HepG2 (cell line): ENCODE data around the gene ZNF75A. TPM values are rescaled to one million over a fixed set of nuclear protein-coding genes. Genes with fewer than 3 reads are reported as not detected.
A peak's percentile ranks its signal among the peaks of the same experiment; 100 is the strongest.

Source experiments
- BCL6 ChIP-seq: IDR thresholded peaks from 2 replicates; pipeline ENCODE4 v1.6.1; 2016; ENCODE audit warnings: missing genetic modification reagents, missing compliant biosample characterization
- CHD2 ChIP-seq: IDR thresholded peaks from 2 replicates; pipeline ENCODE4 v1.6.1; 2011; ENCODE audit warnings: low read depth, low read length, improper control_type of control experiment
- CREB1 ChIP-seq, 2 experiments: fragments of 450-650 bp in 1 of 2; IDR thresholded peaks; 2 replicates each; pipeline ENCODE4 v1.6.1; 2016 to 2017; ENCODE audit warnings: control low read depth in 1 of 2, mild to moderate bottlenecking in 1 of 2, missing compliant biosample characterization in 1 of 2, missing genetic modification characterization in 1 of 2
- DNMT3B ChIP-seq: conservative IDR thresholded peaks from 2 replicates; pipeline ENCODE4 v1.6.1; 2016; ENCODE audit warnings: missing biosample characterization, control low read depth
- FOXP1 ChIP-seq, 2 experiments: fragments of 450-650 bp in 1 of 2; IDR thresholded peaks; 2 replicates each; pipeline ENCODE4 v1.6.1; 2017 to 2018; ENCODE audit warnings: antibody characterized with exemption in 1 of 2
- GATAD2A ChIP-seq: IDR thresholded peaks from 2 replicates; pipeline ENCODE4 v1.6.1; 2016
- KAT8 ChIP-seq: IDR thresholded peaks from 2 replicates; pipeline ENCODE4 v1.6.1; 2016; ENCODE audit warnings: missing genetic modification reagents, missing compliant biosample characterization
- KDM2A ChIP-seq: sonication (generic); formaldehyde crosslinking; IDR thresholded peaks from 2 replicates; pipeline ENCODE4 v1.4.0; 2020; ENCODE audit warnings: low read depth, missing genetic modification reagents, borderline replicate concordance
- MED1 ChIP-seq: sonication (generic); formaldehyde crosslinking; IDR thresholded peaks from 2 replicates; pipeline ENCODE4 v1.4.0; 2020; ENCODE audit warnings: missing genetic modification reagents
- MNT ChIP-seq: fragments of 450-650 bp; IDR thresholded peaks from 2 replicates; pipeline ENCODE4 v1.6.1; 2016
- NR3C1 ChIP-seq: sonication (generic); formaldehyde crosslinking; IDR thresholded peaks from 2 replicates; pipeline ENCODE4 v1.4.0; 2020; ENCODE audit warnings: missing genetic modification reagents
- PATZ1 ChIP-seq: sonication (generic); formaldehyde crosslinking; IDR thresholded peaks from 2 replicates; pipeline ENCODE4 v1.4.0; 2020; ENCODE audit warnings: missing genetic modification reagents
- RAD21 ChIP-seq: fragments of 450-650 bp; formaldehyde crosslinking; IDR thresholded peaks from 2 replicates; pipeline ENCODE4 v1.5.0; 2020; ENCODE audit warnings: mild to moderate bottlenecking
- RFXANK ChIP-seq: IDR thresholded peaks from 2 replicates; pipeline ENCODE4 v1.6.1; 2016
- THAP11 ChIP-seq: IDR thresholded peaks from 2 replicates; pipeline ENCODE4 v1.6.1; 2016; ENCODE audit warnings: missing biosample characterization, missing genetic modification reagents
- XRCC5 ChIP-seq: fragments of 200-400 bp; formaldehyde crosslinking; optimal IDR thresholded peaks from 2 replicates; pipeline ENCODE3; 2017; ENCODE audit warnings: mild to moderate bottlenecking, low read length
- ZBTB42 ChIP-seq: sonication (generic); formaldehyde crosslinking; IDR thresholded peaks from 2 replicates; pipeline ENCODE4 v1.5.0; 2020; ENCODE audit warnings: mild to moderate bottlenecking, missing genetic modification reagents
- ZFP36L2 ChIP-seq: sonication (generic); formaldehyde crosslinking; IDR thresholded peaks from 2 replicates; pipeline ENCODE4 v1.4.0; 2020; ENCODE audit warnings: missing genetic modification reagents
- ZNF513 ChIP-seq: sonication (generic); formaldehyde crosslinking; conservative IDR thresholded peaks from 2 replicates; pipeline ENCODE4 v1.5.0; 2020; ENCODE audit warnings: missing genetic modification reagents
- ZNF775 ChIP-seq: sonication (generic); formaldehyde crosslinking; IDR thresholded peaks from 2 replicates; pipeline ENCODE4 v1.4.0; 2020; ENCODE audit warnings: missing genetic modification reagents, mild to moderate bottlenecking, moderate library complexity, borderline replicate concordance
- ZNF788 ChIP-seq: sonication (generic); formaldehyde crosslinking; IDR thresholded peaks from 2 replicates; pipeline ENCODE4 v1.5.0; 2020; ENCODE audit warnings: mild to moderate bottlenecking, missing genetic modification reagents, borderline replicate concordance
- ZSCAN20 ChIP-seq: sonication (generic); formaldehyde crosslinking; IDR thresholded peaks from 2 replicates; pipeline ENCODE4 v1.4.0; 2020; ENCODE audit warnings: missing genetic modification reagents, mild to moderate bottlenecking, borderline replicate concordance
- polyA plus RNA-seq, 8 experiments: library from polyadenylated mRNA; depleted of rRNA in 3 of 8; stranded (reverse) in 7 of 8; unstranded in 1 of 8; fragments of >200 nt; fragmentation: Illumina TruSeq in 4 of 8; extraction: Trizol in 4 of 8; gene quantifications; 2 replicates each; pipeline versions ENCODE4 v1.2.1 to v1.2.3, GENCODE V29; 2011 to 2016; ENCODE audit warnings: low read depth in 4 of 8, missing spikeins in 1 of 8, mixed read lengths in 1 of 8; ENCODE audit not compliant: insufficient read depth in 1 of 8
- total RNA-seq, 5 experiments: library from RNA; depleted of rRNA; stranded (reverse); fragments of >200 nt; fragmentation: Illumina TruSeq; extraction: Trizol; gene quantifications; 2 replicates each; pipeline ENCODE4 v1.2.3, GENCODE V29; 2016; ENCODE audit warnings: low read depth in 1 of 5
- TF ChIP-seq, protein P1 (sequence below): sonication (generic); formaldehyde crosslinking; IDR thresholded peaks from 2 replicates; pipeline ENCODE4 v1.4.0; 2020; ENCODE audit warnings: missing genetic modification reagents
- TF ChIP-seq, protein P2 (sequence below): sonication (generic); formaldehyde crosslinking; IDR thresholded peaks from 2 replicates; pipeline ENCODE4 v1.5.0; 2020; ENCODE audit warnings: mild to moderate bottlenecking, missing genetic modification reagents, moderate library complexity

ZNF75A gene
- total and polyA plus RNA-seq, 2 of the 13 experiments (the other 11 are each of a cell fraction or from before 2014, with no cell fraction given): 1.4 to 2.1 TPM

- peak; percentile 55; the same call in 1 of the 2 replicates for TF ChIP-seq THAP11 (CRISPR knock-in tag)
- no peak for TF ChIP-seq CHD2
- no peak for TF ChIP-seq CREB1 (IDR thresholded peaks at IDR 0.05)
- TF ChIP-seq CREB1 (CRISPR knock-in tag; IDR thresholded peaks at IDR 0.05): no peak
- no peak for TF ChIP-seq DNMT3B (CRISPR knock-in tag)
- peak; percentile 78 for TF ChIP-seq XRCC5
- no peak for TF ChIP-seq ZSCAN20 (CRISPR knock-in tag)
- TF ChIP-seq NR3C1 (CRISPR knock-in tag): no peak
- TF ChIP-seq KAT8 (CRISPR knock-in tag): no peak
- no peak for TF ChIP-seq MNT
- TF ChIP-seq KDM2A (CRISPR knock-in tag): no peak
- TF ChIP-seq ZBTB42: no peak
- no peak for TF ChIP-seq ZNF513 (CRISPR knock-in tag)
- TF ChIP-seq, protein P1, sequence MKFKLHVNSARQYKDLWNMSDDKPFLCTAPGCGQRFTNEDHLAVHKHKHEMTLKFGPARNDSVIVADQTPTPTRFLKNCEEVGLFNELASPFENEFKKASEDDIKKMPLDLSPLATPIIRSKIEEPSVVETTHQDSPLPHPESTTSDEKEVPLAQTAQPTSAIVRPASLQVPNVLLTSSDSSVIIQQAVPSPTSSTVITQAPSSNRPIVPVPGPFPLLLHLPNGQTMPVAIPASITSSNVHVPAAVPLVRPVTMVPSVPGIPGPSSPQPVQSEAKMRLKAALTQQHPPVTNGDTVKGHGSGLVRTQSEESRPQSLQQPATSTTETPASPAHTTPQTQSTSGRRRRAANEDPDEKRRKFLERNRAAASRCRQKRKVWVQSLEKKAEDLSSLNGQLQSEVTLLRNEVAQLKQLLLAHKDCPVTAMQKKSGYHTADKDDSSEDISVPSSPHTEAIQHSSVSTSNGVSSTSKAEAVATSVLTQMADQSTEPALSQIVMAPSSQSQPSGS (CRISPR knock-in tag): no peak
- TF ChIP-seq ZFP36L2 (CRISPR knock-in tag): no peak
- TF ChIP-seq ZNF775: no peak
- no peak for TF ChIP-seq RFXANK (CRISPR knock-in tag)
- peak; percentile 43; the same call in 1 of the 2 replicates for TF ChIP-seq RAD21 (CRISPR knock-in tag)
- peak; percentile 46; the same call in 1 of the 2 replicates for TF ChIP-seq GATAD2A
- TF ChIP-seq ZNF788 (CRISPR knock-in tag): no peak
- TF ChIP-seq PATZ1 (CRISPR knock-in tag): 0 out of 2 replicates have a peak, but pooled peaks have one; percentile 16
- TF ChIP-seq, protein P2, sequence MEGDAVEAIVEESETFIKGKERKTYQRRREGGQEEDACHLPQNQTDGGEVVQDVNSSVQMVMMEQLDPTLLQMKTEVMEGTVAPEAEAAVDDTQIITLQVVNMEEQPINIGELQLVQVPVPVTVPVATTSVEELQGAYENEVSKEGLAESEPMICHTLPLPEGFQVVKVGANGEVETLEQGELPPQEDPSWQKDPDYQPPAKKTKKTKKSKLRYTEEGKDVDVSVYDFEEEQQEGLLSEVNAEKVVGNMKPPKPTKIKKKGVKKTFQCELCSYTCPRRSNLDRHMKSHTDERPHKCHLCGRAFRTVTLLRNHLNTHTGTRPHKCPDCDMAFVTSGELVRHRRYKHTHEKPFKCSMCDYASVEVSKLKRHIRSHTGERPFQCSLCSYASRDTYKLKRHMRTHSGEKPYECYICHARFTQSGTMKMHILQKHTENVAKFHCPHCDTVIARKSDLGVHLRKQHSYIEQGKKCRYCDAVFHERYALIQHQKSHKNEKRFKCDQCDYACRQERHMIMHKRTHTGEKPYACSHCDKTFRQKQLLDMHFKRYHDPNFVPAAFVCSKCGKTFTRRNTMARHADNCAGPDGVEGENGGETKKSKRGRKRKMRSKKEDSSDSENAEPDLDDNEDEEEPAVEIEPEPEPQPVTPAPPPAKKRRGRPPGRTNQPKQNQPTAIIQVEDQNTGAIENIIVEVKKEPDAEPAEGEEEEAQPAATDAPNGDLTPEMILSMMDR (CRISPR knock-in tag): peak; percentile 83
- no peak for TF ChIP-seq BCL6 (CRISPR knock-in tag)
- peak; percentile 40; the same call in 1 of the 2 replicates for TF ChIP-seq MED1
- no peak for TF ChIP-seq FOXP1 (IDR thresholded peaks at IDR 0.05)
- no peak for TF ChIP-seq FOXP1 (CRISPR knock-in tag; IDR thresholded peaks at IDR 0.05)
These were observed 38.3 kb upstream of the ZNF75A start (continued) for GRCh38 chr16:3266873-3267537.
